Mesenchymal stem cell (in vitro differentiated cells and primary cell): ENCODE measurements around the gene ADCY1.

Source experiments
- DNase-seq: peaks from one replicate; pipeline ENCODE4 v3.0.0-alpha.2; 2013
- H2AFZ ChIP-seq: one replicate; pipeline ENCODE4 v1.6.1; 2013; ENCODE audit warnings: low read depth, mild to moderate bottlenecking, control low read depth, inconsistent platforms, low read length, moderate library complexity
- H2AK5ac ChIP-seq: 2 replicates; pipeline ENCODE4 v1.6.1; 2013; ENCODE audit warnings: low read length, moderate library complexity, mild to moderate bottlenecking, inconsistent platforms; ENCODE audit not compliant: severe bottlenecking
- H2BK120ac ChIP-seq: one replicate; pipeline ENCODE4 v1.6.1; 2013; ENCODE audit warnings: low read depth, mild to moderate bottlenecking, inconsistent platforms, low read length, moderate library complexity
- H2BK12ac ChIP-seq, 2 experiments: one replicate each; pipeline ENCODE4 v1.6.1; 2013; ENCODE audit warnings: inconsistent platforms in 2 of 2, low read length in 2 of 2, mild to moderate bottlenecking in 2 of 2, moderate library complexity in 2 of 2, control low read depth in 1 of 2
- H2BK15ac ChIP-seq: one replicate; pipeline ENCODE4 v1.6.1; 2013; ENCODE audit warnings: mild to moderate bottlenecking, low read depth, inconsistent platforms; ENCODE audit not compliant: poor library complexity, severe bottlenecking
- H2BK5ac ChIP-seq: 2 replicates; pipeline ENCODE4 v1.6.1; 2013; ENCODE audit warnings: low read depth, mild to moderate bottlenecking, low read length, control low read depth, inconsistent platforms; ENCODE audit not compliant: poor library complexity, severe bottlenecking
- H3K14ac ChIP-seq, 2 experiments: one replicate each; pipeline ENCODE4 v1.6.1; 2013; ENCODE audit warnings: inconsistent platforms in 2 of 2, low read length in 2 of 2, control low read depth in 1 of 2, mild to moderate bottlenecking in 1 of 2, moderate library complexity in 1 of 2
- H3K18ac ChIP-seq, 2 experiments: one replicate each; pipeline ENCODE4 v1.6.1; 2013; ENCODE audit warnings: inconsistent platforms in 2 of 2, low read length in 2 of 2, control low read depth in 1 of 2, low read depth in 1 of 2, mild to moderate bottlenecking in 1 of 2
- H3K23ac ChIP-seq, 2 experiments: one replicate each; pipeline ENCODE4 v1.6.1; 2013; ENCODE audit warnings: inconsistent platforms in 2 of 2, low read length in 2 of 2, mild to moderate bottlenecking in 2 of 2, moderate library complexity in 2 of 2, control low read depth in 1 of 2
- H3K27ac ChIP-seq: 2 replicates; pipeline ENCODE4 v1.5.1; 2013; ENCODE audit warnings: mild to moderate bottlenecking, moderate library complexity, low read length, control low read depth, inconsistent platforms; ENCODE audit not compliant: poor library complexity, severe bottlenecking
- H3K27me3 ChIP-seq, 2 experiments: 2 replicates each; pipeline versions ENCODE4 v1.6.1 to v1.7.0; 2013; ENCODE audit warnings: low read length in 2 of 2, mild to moderate bottlenecking in 2 of 2, moderate library complexity in 2 of 2, control low read depth in 1 of 2, inconsistent platforms in 1 of 2; ENCODE audit not compliant: control insufficient read depth in 1 of 2, insufficient read depth in 1 of 2
- H3K36me3 ChIP-seq, 2 experiments: 2 replicates each; pipeline versions ENCODE4 v1.6.1 to v1.7.0; 2013; ENCODE audit warnings: low read length in 2 of 2, control low read depth in 1 of 2, inconsistent platforms in 1 of 2, low read depth in 1 of 2, mild to moderate bottlenecking in 1 of 2; ENCODE audit not compliant: insufficient read depth in 2 of 2, control insufficient read depth in 1 of 2
- H3K4ac ChIP-seq, 2 experiments: one replicate each; pipeline ENCODE4 v1.6.1; 2013; ENCODE audit warnings: inconsistent platforms in 2 of 2, low read length in 2 of 2, mild to moderate bottlenecking in 2 of 2, moderate library complexity in 2 of 2, control low read depth in 1 of 2, low read depth in 1 of 2
- H3K4me1 ChIP-seq: 2 replicates; pipeline ENCODE4 v1.6.1; 2013; ENCODE audit warnings: low read depth, low read length, control low read depth; ENCODE audit not compliant: control insufficient read depth, insufficient read depth
- H3K4me2 ChIP-seq: 2 replicates; pipeline ENCODE4 v1.6.1; 2013; ENCODE audit warnings: low read length, mild to moderate bottlenecking, inconsistent platforms; ENCODE audit not compliant: poor library complexity, severe bottlenecking
- H3K4me3 ChIP-seq, 2 experiments: 2 replicates each; pipeline versions ENCODE4 v1.5.1 to v1.7.0; 2013; ENCODE audit warnings: low read length in 2 of 2, mild to moderate bottlenecking in 2 of 2, control low read depth in 1 of 2, low read depth in 1 of 2; ENCODE audit not compliant: insufficient read depth in 1 of 2
- H3K79me1 ChIP-seq: replicated peaks from 2 replicates; pipeline ENCODE4 v1.6.1; 2013; ENCODE audit warnings: mild to moderate bottlenecking, control low read depth, low read length, inconsistent platforms; ENCODE audit not compliant: poor library complexity, severe bottlenecking
- H3K9ac ChIP-seq: 2 replicates; pipeline ENCODE4 v1.7.0; 2013; ENCODE audit warnings: mild to moderate bottlenecking, low read length, moderate library complexity
- H3K9me3 ChIP-seq: 2 replicates; pipeline ENCODE4 v1.7.0; 2013; ENCODE audit warnings: mild to moderate bottlenecking, low read length; ENCODE audit not compliant: control insufficient read depth
- H4K8ac ChIP-seq: one replicate; pipeline ENCODE4 v1.6.1; 2013; ENCODE audit warnings: inconsistent platforms, mild to moderate bottlenecking, low read length, moderate library complexity
- H4K91ac ChIP-seq: one replicate; pipeline ENCODE4 v1.6.1; 2013; ENCODE audit warnings: mild to moderate bottlenecking, low read length, inconsistent platforms
- WGBS: methylation state at CpG from one replicate; pipeline ENCODE4 v1.1.7; 2013; ENCODE audit warnings: mixed read lengths; 5-methylcytosine and 5-hydroxymethylcytosine counted together

Gene ADCY1

GRCh38 chr7:45594745-45595535, 20.8 kb downstream of the ADCY1 start:
- DNase-seq: no peak
- H4K8ac ChIP-seq: no peak overlapping the region
- 81% methylated on average over 4 of the region's 7 CpGs for WGBS
- H3K14ac ChIP-seq: no peak overlapping the region
- H3K4me2 ChIP-seq: no peak overlapping the region
- H3K9me3 ChIP-seq: no peaks in the 10 kb centered on the region
- H2BK5ac ChIP-seq: no peak overlapping the region
- H3K36me3 ChIP-seq: no peaks in the 10 kb centered on the region
- no peak overlapping the region for H2BK12ac ChIP-seq
- H3K27me3 ChIP-seq: peaks cover 17 to 23% of the 10 kb centered on the region in 2 experiments
- no peak overlapping the region for H3K4me3 ChIP-seq
- H3K23ac ChIP-seq: no peak overlapping the region
- H3K18ac ChIP-seq: no peak overlapping the region
- no peak overlapping the region for H4K91ac ChIP-seq
- no peak overlapping the region for H2BK15ac ChIP-seq
- no peak overlapping the region for H2BK120ac ChIP-seq
- H3K9ac ChIP-seq: no peak overlapping the region
- no peaks in the 10 kb centered on the region for H3K79me1 ChIP-seq
- no peak overlapping the region for H3K4ac ChIP-seq
- no peak overlapping the region for H3K27ac ChIP-seq
- H2AFZ ChIP-seq: no peak overlapping the region
- H3K4me1 ChIP-seq: peaks cover 2% of the 10 kb centered on the region
- H2AK5ac ChIP-seq: no peak overlapping the region

GRCh38 chr7:45595809-45596664, 21.9 kb downstream of the ADCY1 start:
- no peak overlapping the region for H2BK15ac ChIP-seq
- no peak overlapping the region for H3K23ac ChIP-seq
- WGBS: 81% methylated on average over 8 of the region's 9 CpGs
- H4K91ac ChIP-seq: no peak overlapping the region
- H3K79me1 ChIP-seq: no peaks in the 10 kb centered on the region
- no peak overlapping the region for H3K18ac ChIP-seq
- H3K14ac ChIP-seq: no peak overlapping the region
- no peak overlapping the region for H3K4me3 ChIP-seq
- no peak overlapping the region for H2BK5ac ChIP-seq
- no peak overlapping the region for H3K4me2 ChIP-seq
- H2AFZ ChIP-seq: no peak overlapping the region
- H3K4ac ChIP-seq: no peak overlapping the region
- no peak overlapping the region for H3K9ac ChIP-seq
- H3K27ac ChIP-seq: no peak overlapping the region
- no peak overlapping the region for H2BK120ac ChIP-seq
- no peak overlapping the region for H2AK5ac ChIP-seq
- peaks cover 8 to 18% of the 10 kb centered on the region in 2 experiments for H3K27me3 ChIP-seq
- no peaks in the 10 kb centered on the region for H3K9me3 ChIP-seq
- H4K8ac ChIP-seq: no peak overlapping the region
- H3K36me3 ChIP-seq: no peaks in the 10 kb centered on the region
- H2BK12ac ChIP-seq: no peak overlapping the region
- H3K4me1 ChIP-seq: peaks cover 2% of the 10 kb centered on the region
- no peak for DNase-seq

- H3K4me1 ChIP-seq: peaks cover 2% of the 10 kb centered on the region
- no peak overlapping the region for H2BK12ac ChIP-seq
- no peak overlapping the region for H3K9ac ChIP-seq
- no peak overlapping the region for H2BK15ac ChIP-seq
- no peak overlapping the region for H3K4me2 ChIP-seq
- H2BK120ac ChIP-seq: no peak overlapping the region
- H3K27ac ChIP-seq: no peak overlapping the region
- H3K4ac ChIP-seq: no peak overlapping the region
- no peak overlapping the region for H4K91ac ChIP-seq
- no peak overlapping the region for H4K8ac ChIP-seq
- H3K23ac ChIP-seq: peak overlapping the region in 1 of 2 experiments; percentile 32
- H3K27me3 ChIP-seq: peaks cover 3 to 18% of the 10 kb centered on the region in 2 experiments
- H2AK5ac ChIP-seq: no peak overlapping the region
- no peak overlapping the region for H3K14ac ChIP-seq
- H3K4me3 ChIP-seq: no peak overlapping the region
- no peak overlapping the region for H3K18ac ChIP-seq
- no peaks in the 10 kb centered on the region for H3K79me1 ChIP-seq
- H2BK5ac ChIP-seq: no peak overlapping the region
- no peak for DNase-seq
- WGBS: 88% methylated on average over 7 of the region's 7 CpGs
- H2AFZ ChIP-seq: no peak overlapping the region
- H3K9me3 ChIP-seq: no peaks in the 10 kb centered on the region
- H3K36me3 ChIP-seq: no peaks in the 10 kb centered on the region
Measured at GRCh38 chr7:45596665-45597095, 22.5 kb downstream of the ADCY1 start.

- H3K4me1 ChIP-seq: peaks cover 2% of the 10 kb centered on the region
- H2BK15ac ChIP-seq: no peak overlapping the region
- H4K91ac ChIP-seq: no peak overlapping the region
- no peak overlapping the region for H2BK120ac ChIP-seq
- H2AFZ ChIP-seq: no peak overlapping the region
- no peaks in the 10 kb centered on the region for H3K9me3 ChIP-seq
- 81% methylated on average over 6 of the region's 9 CpGs for WGBS
- no peak overlapping the region for H3K4me3 ChIP-seq
- H2BK12ac ChIP-seq: no peak overlapping the region
- no peaks in the 10 kb centered on the region for H3K36me3 ChIP-seq
- H3K18ac ChIP-seq: no peak overlapping the region
- H3K23ac ChIP-seq: no peak overlapping the region
- no peak overlapping the region for H3K27ac ChIP-seq
- no peak overlapping the region for H4K8ac ChIP-seq
- H3K14ac ChIP-seq: no peak overlapping the region
- no peak overlapping the region for H3K9ac ChIP-seq
- no peak overlapping the region for H3K4ac ChIP-seq
- peaks cover 3 to 18% of the 10 kb centered on the region in 2 experiments for H3K27me3 ChIP-seq
- no peak for DNase-seq
- H3K79me1 ChIP-seq: no peaks in the 10 kb centered on the region
- H2BK5ac ChIP-seq: no peak overlapping the region
- no peak overlapping the region for H2AK5ac ChIP-seq
- H3K4me2 ChIP-seq: no peak overlapping the region
Measured at GRCh38 chr7:45597286-45597984, 23.3 kb downstream of the ADCY1 start.
